ENCODE data around the gene NOP9.

The NOP9 gene

GRCh38 chr14:24263848-24264247, 35.8 kb upstream of the NOP9 start:
- DNase-seq (ENCODE audit: low read depth): no peak

GRCh38 chr14:24264298-24264697, 35.4 kb upstream of the NOP9 start:
- no peak for DNase-seq (ENCODE audit: low read depth)

- no peak for DNase-seq (ENCODE audit: low read depth)
Measured at GRCh38 chr14:24266344-24267244, 33.1 kb upstream of the NOP9 start.

- DNase-seq (ENCODE audit: low read depth): no peak
Measured at GRCh38 chr14:24267516-24267915, 32.1 kb upstream of the NOP9 start.

GRCh38 chr14:24268225-24268624, 31.4 kb upstream of the NOP9 start:
- DNase-seq (ENCODE audit: low read depth): no peak

- DNase-seq (ENCODE audit: low read depth): no peak
Measured at GRCh38 chr14:24269368-24269767, 30.3 kb upstream of the NOP9 start.

- DNase-seq (ENCODE audit: low read depth): no peak
Measured at GRCh38 chr14:24269910-24270536, 29.6 kb upstream of the NOP9 start.

GRCh38 chr14:24270537-24271133, 29.0 kb upstream of the NOP9 start:
- no peak for DNase-seq (ENCODE audit: low read depth)

GRCh38 chr14:24271134-24271833, 28.4 kb upstream of the NOP9 start, which contains the start of gene RABGGTA:
TSS of gene RABGGTA (minus strand) at chr14:24271597. CDS start at chr14:24271115, 482 bp downstream.
- peak; percentile 82 for DNase-seq (ENCODE audit: low read depth)

- DNase-seq (ENCODE audit: low read depth): no peak
Measured at GRCh38 chr14:24271834-24272263, 27.8 kb upstream of the NOP9 start.

- DNase-seq (ENCODE audit: low read depth): no peak
Measured at GRCh38 chr14:24272467-24272866, 27.2 kb upstream of the NOP9 start.

- DNase-seq (ENCODE audit: low read depth): no peak
Measured at GRCh38 chr14:24273422-24273998, 26.1 kb upstream of the NOP9 start.

GRCh38 chr14:24274101-24274543, 25.5 kb upstream of the NOP9 start:
- DNase-seq (ENCODE audit: low read depth): no peak

- no peak for DNase-seq (ENCODE audit: low read depth)
Measured at GRCh38 chr14:24277071-24277470, 22.6 kb upstream of the NOP9 start.

GRCh38 chr14:24277606-24278321, 21.9 kb upstream of the NOP9 start:
- DNase-seq (ENCODE audit: low read depth): no peak

- no peak for DNase-seq (ENCODE audit: low read depth)
Measured at GRCh38 chr14:24278424-24278823, 21.2 kb upstream of the NOP9 start.

GRCh38 chr14:24279301-24280186, 20.1 kb upstream of the NOP9 start:
- DNase-seq (ENCODE audit: low read depth): no peak

- no peak for DNase-seq (ENCODE audit: low read depth)
Measured at GRCh38 chr14:24280797-24281460, 18.7 kb upstream of the NOP9 start.

GRCh38 chr14:24281636-24282035, 18.0 kb upstream of the NOP9 start:
- DNase-seq (ENCODE audit: low read depth): no peak

GRCh38 chr14:24282736-24283135, 16.9 kb upstream of the NOP9 start:
- DNase-seq (ENCODE audit: low read depth): no peak
